Measurements from ENCODE around the gene GLO1. TPM values are rescaled to one million over a fixed set of nuclear protein-coding genes. Genes with fewer than 3 reads are reported as not detected.

GLO1 gene
- total RNA-seq, 1 experiment from 2014 or later, result 125 TPM

GRCh38 chr6:38749473-38749872, 46.5 kb upstream of the GLO1 start:
- CTCF ChIA-PET, result no interaction called here
- no peak for TF ChIP-seq TCF7L2 (IDR thresholded peaks at IDR 0.05; ENCODE audit: low read depth, low read length)
- TF ChIP-seq REST (IDR thresholded peaks at IDR 0.05; ENCODE audit: insufficient read depth in 1 of 2, low read depth in 2 of 2, low read length in 1 of 2), result no peak
- TF ChIP-seq SIN3A (IDR thresholded peaks at IDR 0.05; ENCODE audit: borderline replicate concordance, insufficient read depth, low read depth, low read length), result no peak
- TF ChIP-seq CTCF (IDR thresholded peaks at IDR 0.05), result no peak
- ATAC-seq (no peak), DNase-seq (ENCODE audit: low read depth, low spot score) (no peak)
- Histone ChIP-seq H3K27me3 (ENCODE audit: control insufficient read depth, insufficient read depth, low read length) (peaks cover 9% of the 10 kb centered on the region; the same call in 1 of the 2 replicates), H3K4me1 (ENCODE audit: control insufficient read depth, insufficient read depth, low read length) (no peaks in the 10 kb centered on the region), H3K27ac (ENCODE audit: low read length) (no peak overlapping the region), H3K4me3 (ENCODE audit: low read depth in 2 of 2, low read length in 2 of 2) (no peak overlapping the region), H3K9me3 (ENCODE audit: control insufficient read depth, insufficient read depth, low read depth, low read length) (no peaks in the 10 kb centered on the region), H3K36me3 (ENCODE audit: control insufficient read depth, insufficient read depth, low read length) (no peaks in the 10 kb centered on the region)
- intact Hi-C loops (cut with micrococcal nuclease; ENCODE audit: unreplicated experiment) (no loop called here), in situ Hi-C loops (cut with HindIII; ENCODE audit: low pct_unique_long_range_greater_than_20kb, low sequenced_read_pairs) (no loop called here)
- POLR2A ChIA-PET, result no interaction called here
- no TSS peak for BruUV-seq (replicated peaks)

- Histone ChIP-seq H3K4me3 (ENCODE audit: low read depth in 2 of 2, low read length in 2 of 2) (no peak overlapping the region), H3K4me1 (ENCODE audit: control insufficient read depth, insufficient read depth, low read length) (no peaks in the 10 kb centered on the region), H3K27ac (ENCODE audit: low read length) (no peak overlapping the region), H3K9me3 (ENCODE audit: control insufficient read depth, insufficient read depth, low read depth, low read length) (no peaks in the 10 kb centered on the region), H3K27me3 (ENCODE audit: control insufficient read depth, insufficient read depth, low read length) (peaks cover 24% of the 10 kb centered on the region), H3K36me3 (ENCODE audit: control insufficient read depth, insufficient read depth, low read length) (no peaks in the 10 kb centered on the region)
- in situ Hi-C loops (cut with HindIII; ENCODE audit: low pct_unique_long_range_greater_than_20kb, low sequenced_read_pairs) (no loop called here), intact Hi-C loops (cut with micrococcal nuclease; ENCODE audit: unreplicated experiment) (no loop called here)
- BruUV-seq (replicated peaks), result no TSS peak
- ATAC-seq (no peak), DNase-seq (ENCODE audit: low read depth, low spot score) (no peak)
- POLR2A ChIA-PET, result interaction anchor here (0.6 kb wide), 1 partner anchor 36 kb away, joined by 15 read pairs; no protein-coding TSS in a partner anchor
- CTCF ChIA-PET, result no interaction called here
- TF ChIP-seq CTCF (IDR thresholded peaks at IDR 0.05) (peak; percentile 51), POLR2AphosphoS5 (IDR thresholded peaks at IDR 0.05; ENCODE audit: low read depth, low read length) (no peak)
These were observed 36.6 kb upstream of the GLO1 start for GRCh38 chr6:38739532-38739931.

- ATAC-seq (no peak), DNase-seq (ENCODE audit: low read depth, low spot score) (no peak)
- TF ChIP-seq TCF7L2 (IDR thresholded peaks at IDR 0.05; ENCODE audit: low read depth, low read length) (no peak), CTCF (IDR thresholded peaks at IDR 0.05) (no peak), REST (IDR thresholded peaks at IDR 0.05; ENCODE audit: insufficient read depth in 1 of 2, low read depth in 2 of 2, low read length in 1 of 2) (no peak), POLR2AphosphoS5 (IDR thresholded peaks at IDR 0.05; ENCODE audit: low read depth, low read length) (no peak), SIN3A (IDR thresholded peaks at IDR 0.05; ENCODE audit: borderline replicate concordance, insufficient read depth, low read depth, low read length) (no peak)
- Histone ChIP-seq H3K9me3 (ENCODE audit: control insufficient read depth, insufficient read depth, low read depth, low read length) (no peaks in the 10 kb centered on the region), H3K4me3 (ENCODE audit: low read depth in 2 of 2, low read length in 2 of 2) (no peak overlapping the region), H3K36me3 (ENCODE audit: control insufficient read depth, insufficient read depth, low read length) (no peaks in the 10 kb centered on the region), H3K4me1 (ENCODE audit: control insufficient read depth, insufficient read depth, low read length) (no peaks in the 10 kb centered on the region), H3K27ac (ENCODE audit: low read length) (no peak overlapping the region), H3K27me3 (ENCODE audit: control insufficient read depth, insufficient read depth, low read length) (peaks cover 24% of the 10 kb centered on the region)
- ChIA-PET POLR2A (no interaction called here), CTCF (no interaction called here)
- in situ Hi-C loops (cut with HindIII; ENCODE audit: low pct_unique_long_range_greater_than_20kb, low sequenced_read_pairs), result no loop called here
- intact Hi-C loops (cut with micrococcal nuclease; ENCODE audit: unreplicated experiment), result no loop called here
- BruUV-seq (replicated peaks), result no TSS peak
These were observed 35.3 kb upstream of the GLO1 start for GRCh38 chr6:38738261-38738660.

Measured in Panc1 (cell line).